Stimulated activated CD4-positive, alpha-beta T cell treated with anti-CD3 and anti-CD28 coated beads, TNF-alpha, amount 100 ng/mL, for 4 hours (primary cell): Measurements from ENCODE around the gene SNX5.
"Not testable (repeated sequence)": the region's sequence is repeated elsewhere in the genome, so short reads cannot be mapped to it uniquely, and the experiment has no call there.

Experiments used
- DNase-seq, 3 experiments: peaks; one replicate each; pipeline ENCODE4 v3.0.0-alpha.2; 2020; ENCODE audit warnings: low read depth in 3 of 3

SNX5 gene

GRCh38 chr20:17960400-17960885 lies 8.2 kb downstream of the SNX5 start:
- DNase-seq = not testable (repeated sequence)

GRCh38 chr20:17959257-17959627 lies 9.4 kb downstream of the SNX5 start:
- no peak for DNase-seq

DNA sequence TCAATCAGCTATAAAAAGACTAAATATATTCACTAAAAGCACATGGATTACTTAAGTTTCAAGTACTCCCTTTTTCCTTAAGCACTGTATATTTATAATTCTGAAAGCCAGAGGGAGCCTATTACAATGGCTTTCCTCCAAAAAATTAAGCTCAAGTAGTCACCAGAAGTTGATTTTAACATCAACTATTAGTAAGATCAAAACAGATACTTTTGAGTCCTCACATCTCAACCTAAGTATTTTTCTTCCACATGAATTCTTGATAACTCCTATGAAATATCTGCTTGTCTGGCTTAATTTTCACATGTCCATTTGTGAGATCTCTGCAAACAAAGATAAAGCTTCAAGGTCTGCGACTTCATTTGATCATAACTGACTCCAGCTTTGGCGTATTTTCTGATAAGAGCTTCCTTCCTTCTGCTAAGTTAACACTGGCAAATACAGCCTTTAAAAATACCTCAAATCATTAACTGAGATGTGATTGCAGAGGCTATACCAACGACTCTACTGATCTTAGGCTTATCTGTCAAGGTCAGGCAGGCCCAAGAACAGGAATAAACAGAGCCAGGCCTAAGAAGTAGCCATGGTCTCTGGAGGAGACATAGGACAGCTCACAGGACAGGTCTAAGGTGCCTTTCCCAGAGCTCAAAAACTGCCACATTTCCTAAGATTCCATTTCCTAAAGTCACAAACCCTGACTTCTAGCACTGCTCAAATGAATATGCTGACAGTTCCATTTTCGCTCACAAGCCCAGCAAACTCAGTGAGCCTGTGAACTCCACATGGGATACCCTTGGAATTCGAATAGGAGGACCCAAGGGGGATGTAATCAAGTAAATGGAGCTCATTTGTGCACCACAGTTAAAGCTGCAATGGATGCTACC lies 10.0 kb downstream of the SNX5 start:
- no peak for DNase-seq

DNA sequence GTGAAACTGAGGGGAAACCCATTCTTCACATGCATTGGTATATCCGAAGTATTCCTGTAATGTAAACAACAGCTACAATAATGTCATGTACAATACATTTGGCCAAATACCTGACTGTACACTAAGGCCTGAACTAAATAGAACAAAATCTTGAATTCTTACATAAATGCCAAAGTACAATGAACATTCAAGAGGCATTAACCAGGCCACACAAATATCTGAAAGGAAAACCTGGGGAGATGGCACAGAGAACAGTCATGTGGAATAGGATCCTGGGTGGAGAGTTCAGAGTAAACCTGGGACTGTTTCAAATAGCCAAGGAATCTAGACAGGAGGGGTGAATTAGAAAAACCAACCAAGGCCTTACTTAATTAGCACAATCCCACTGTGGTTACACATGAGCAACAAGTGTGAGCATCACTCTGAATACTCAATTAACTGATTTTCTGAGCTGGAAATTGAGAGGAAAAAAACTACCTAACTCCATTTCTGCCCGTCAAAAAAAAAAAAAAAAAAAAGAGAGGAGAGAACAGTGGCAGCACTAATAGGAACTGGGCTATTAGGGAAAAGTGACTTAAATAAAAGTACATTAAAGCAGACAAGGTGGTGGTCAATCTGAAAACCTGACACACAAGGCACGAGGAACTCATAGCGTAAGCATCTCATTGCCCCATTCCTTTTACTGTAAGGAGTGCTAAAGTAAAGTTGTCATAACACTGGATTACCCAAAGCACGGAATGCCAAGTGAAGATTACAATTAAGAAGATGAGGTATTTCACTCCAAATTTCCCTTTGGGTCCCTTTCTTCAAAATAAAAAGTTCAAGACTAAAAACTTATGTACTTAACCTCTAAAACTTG lies 10.9 kb downstream of the SNX5 start:
- DNase-seq = no peak

DNA sequence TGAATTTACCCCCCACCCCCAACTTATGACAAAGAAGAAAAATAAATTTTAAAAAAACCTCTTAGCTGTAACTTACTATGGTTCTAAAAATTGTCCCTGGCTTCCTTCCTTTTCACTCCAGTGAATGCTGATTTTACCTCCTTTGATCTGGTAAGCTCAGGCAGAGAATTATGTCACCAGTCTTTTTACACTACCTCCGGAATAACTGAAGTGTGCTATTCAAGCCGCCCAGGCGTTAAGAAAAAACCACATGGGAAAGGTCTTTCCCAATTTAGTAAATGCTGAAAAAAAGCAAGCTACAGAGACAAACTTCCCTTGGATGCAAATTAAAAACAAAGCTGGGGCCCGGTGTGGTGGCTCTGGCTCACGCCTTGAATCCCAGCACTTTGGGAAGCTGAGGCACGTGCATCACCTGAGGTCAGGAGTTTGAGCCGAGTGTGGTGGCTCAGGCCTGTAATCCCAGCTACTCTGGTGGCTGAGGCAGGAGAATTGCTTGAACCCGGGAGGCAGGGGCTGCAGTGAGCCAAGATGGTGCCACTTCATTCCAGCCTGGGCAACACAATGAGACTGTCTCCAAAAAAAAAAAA lies 12.4 kb downstream of the SNX5 start:
- no peak for DNase-seq

- DNase-seq = no peak
Measured at GRCh38 chr20:17955302-17955701, 13.3 kb downstream of the SNX5 start.

- DNase-seq = no peak
Measured at GRCh38 chr20:17953935-17954334, 14.7 kb downstream of the SNX5 start.

GRCh38 chr20:17952692-17953684 lies 15.6 kb downstream of the SNX5 start:
- no peak for DNase-seq

DNA sequence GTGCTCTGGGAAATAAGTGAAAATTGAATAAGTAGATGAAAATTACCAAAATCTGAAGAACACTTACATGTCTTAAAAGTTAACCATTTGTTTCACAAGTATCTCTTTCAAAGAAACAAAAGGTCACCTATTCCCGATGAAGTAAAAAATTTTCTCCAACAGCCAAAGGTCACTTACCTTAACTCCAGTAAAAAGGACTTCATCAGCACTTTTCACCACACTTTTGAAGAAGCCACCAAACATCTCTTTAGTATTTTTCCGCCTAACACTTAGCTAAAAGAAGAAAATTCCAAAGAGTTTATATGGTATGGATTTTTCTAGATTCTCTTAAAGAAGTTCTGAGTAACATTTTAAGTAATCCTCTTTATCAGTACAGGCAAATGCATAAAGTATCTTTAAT lies 17.3 kb downstream of the SNX5 start:
- no peak for DNase-seq

- no peak for DNase-seq
Measured at GRCh38 chr20:17950670-17951069, 17.9 kb downstream of the SNX5 start.

- no peak for DNase-seq
Measured at GRCh38 chr20:17949899-17950298, 18.7 kb downstream of the SNX5 start.

GRCh38 chr20:17948442-17948841 lies 20.2 kb downstream of the SNX5 start:
- no peak for DNase-seq

DNA sequence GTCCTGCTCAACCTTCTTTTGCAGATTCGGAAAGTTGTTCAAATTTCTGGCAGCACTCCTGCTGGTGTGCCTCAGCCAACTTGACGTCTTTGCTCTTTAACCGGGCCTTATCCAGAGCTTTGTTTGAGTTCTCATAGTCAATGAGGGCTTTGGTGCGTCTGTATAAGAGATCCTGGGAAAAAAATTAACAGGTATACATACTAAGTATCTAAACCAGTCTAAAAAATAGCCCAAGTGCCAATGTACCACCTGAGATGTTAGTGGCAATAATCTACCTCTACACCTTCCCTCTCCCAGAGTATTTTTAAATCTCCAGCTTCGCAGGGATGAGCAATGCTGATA lies 21.1 kb downstream of the SNX5 start:
- DNase-seq = no peak

DNA sequence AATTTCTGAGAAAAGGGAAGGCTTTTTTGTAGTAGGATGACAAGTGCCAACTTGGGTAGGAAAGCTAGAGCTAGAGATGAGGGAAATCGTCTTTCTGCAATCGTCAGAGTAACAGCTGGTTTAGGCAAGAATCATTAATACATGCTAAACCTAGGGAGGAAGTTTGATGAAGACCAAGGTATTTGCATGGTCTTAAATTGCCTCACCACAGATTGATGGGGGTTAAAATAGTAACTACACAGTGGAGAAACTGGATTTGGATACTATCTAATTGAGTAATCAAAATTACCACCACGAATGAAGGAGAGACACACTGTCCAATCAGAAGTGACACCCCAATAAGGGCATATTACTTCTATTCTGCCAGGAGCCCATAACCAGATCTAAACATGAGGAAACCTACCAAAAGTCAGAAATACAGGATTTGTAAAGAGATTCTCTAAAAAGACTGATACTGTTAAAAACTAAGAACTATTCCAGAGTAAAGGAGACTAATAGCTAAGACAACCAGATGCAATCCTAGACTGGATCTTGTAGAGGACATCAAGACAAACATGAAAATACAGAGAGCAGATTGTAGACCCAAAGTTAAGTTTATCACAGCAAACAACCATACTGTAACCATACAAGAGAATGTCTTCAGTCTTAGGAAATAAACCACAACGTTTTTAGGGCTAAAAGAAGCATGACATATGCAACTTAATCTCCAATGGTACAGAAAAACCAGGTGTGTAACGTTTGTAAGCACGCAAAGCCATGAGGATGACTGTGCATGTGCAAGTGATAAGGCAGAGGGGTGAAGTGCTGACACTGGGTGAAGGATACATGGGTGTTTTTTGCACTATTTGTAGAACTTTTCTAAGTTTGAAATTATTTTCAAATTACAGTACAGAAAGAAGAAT lies 21.8 kb downstream of the SNX5 start:
- DNase-seq = no peak

DNA sequence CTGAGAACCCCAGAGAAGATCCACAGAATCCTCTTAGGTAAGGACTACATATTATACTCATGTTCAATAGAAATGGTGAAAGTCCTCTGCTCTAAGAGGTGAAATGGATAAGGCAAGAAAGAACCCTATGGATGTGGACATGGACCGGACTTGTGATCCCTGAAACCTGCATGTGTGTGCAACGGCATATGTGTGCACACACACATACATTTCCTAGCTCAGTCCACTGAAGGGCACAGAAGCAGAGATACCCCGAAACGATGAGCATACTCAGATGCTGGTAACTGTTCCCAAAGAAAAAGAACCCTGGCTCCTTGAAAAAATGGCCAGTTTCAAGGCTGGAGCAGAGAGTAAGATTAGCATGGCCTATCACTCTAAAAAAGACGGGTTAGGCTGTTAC lies 22.6 kb downstream of the SNX5 start:
- no peak for DNase-seq

DNA sequence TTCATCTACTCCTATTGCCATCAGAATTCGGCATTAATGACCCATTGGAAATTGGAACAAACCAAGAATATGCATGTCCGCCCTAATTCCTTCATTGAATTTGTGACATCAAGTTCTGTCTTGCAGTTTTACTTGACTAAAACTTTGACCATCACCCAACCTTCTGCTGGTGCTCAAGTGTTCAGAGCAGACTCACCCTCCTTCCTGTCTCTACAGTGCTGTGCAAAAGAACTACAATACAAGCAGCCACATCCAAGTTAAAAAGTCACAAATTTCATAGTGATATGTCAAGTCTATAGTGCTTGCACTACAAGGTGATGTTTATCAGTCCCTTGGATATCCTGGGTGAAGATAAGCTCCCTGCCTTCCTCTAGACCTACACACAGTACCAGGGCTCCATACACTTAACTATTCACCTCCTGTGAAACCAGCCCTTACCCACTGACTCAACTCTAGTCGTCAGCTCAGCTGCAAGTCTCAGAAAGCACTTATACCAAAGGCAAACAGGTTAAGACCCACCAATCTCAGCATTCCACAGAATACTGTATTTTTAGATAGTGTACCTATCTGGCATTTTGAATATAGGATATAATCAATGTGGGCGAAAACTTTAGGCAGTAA lies 23.6 kb downstream of the SNX5 start:
- no peak for DNase-seq

GRCh38 chr20:17943343-17943742 lies 25.3 kb downstream of the SNX5 start:
- no peak for DNase-seq

DNA sequence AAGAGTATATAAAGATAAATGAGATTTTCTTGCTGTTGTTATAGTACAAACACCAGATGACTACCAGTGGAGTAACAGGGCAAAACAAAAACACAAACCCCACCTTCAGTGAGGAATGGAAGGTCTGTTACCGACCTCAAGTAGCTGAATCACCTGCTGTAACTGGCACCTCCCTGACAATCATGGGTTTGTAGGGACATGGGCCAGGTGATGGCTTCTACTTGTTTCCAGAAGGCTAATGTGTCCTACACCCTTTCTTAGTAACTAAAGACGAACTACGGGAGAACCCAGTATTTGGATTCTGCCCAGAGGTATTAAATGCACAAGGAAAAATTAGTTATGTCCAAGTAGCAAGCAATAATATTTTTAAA lies 26.8 kb downstream of the SNX5 start:
- no peak for DNase-seq

DNA sequence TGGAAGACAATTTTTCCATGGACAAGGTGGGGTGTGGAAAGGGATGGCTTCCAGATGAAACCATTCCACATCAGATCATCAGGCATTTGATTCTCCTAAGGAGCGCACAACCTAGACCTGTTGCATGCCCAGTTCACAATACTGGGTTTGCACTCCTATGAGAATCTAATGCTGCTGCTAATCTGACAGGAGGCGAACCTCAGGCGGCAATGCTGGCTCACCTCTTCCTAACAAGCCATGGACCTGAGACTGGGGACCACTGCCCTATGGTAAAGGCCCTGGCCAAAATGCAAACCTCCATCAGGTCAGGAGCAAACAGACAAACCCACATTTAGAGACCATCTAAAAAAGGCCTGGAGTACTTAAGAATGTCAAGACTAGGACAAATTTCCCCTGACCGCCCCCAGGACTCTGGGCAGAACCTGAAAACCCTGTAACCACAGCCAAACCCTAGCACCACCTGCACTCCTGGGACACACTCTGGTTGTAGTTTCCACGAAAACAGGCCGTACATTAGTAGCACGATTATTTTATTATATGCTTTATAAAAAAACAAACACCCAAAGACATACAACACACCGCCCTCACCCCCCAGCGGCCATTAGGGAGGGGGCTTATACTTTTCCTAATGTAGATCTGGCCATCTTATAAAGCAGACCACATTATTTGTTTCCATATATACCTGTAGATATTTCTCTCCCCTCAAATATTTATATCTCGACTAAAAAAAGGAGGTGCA lies 27.3 kb downstream of the SNX5 start:
- DNase-seq = no peak
